Neuronal stem cell (in vitro differentiated cells): ENCODE measurements around the gene SUGCT.
"Not testable (repeated sequence)": the region's sequence is repeated elsewhere in the genome, so short reads cannot be mapped to it uniquely, and the experiment has no call there.

Experiments
- DNase-seq: peaks from one replicate; pipeline ENCODE4 v3.0.0-alpha.2; 2013; ENCODE audit warnings: low spot score
- H2AFZ ChIP-seq: one replicate; pipeline ENCODE4 v1.6.1; 2013; ENCODE audit warnings: mild to moderate bottlenecking, low read length, inconsistent platforms
- H2AK5ac ChIP-seq: 2 replicates; pipeline ENCODE4 v1.6.1; 2013; ENCODE audit warnings: low read depth, mild to moderate bottlenecking, inconsistent platforms, low read length, moderate library complexity, mixed read lengths
- H2BK120ac ChIP-seq: 2 replicates; pipeline ENCODE4 v1.6.1; 2013; ENCODE audit warnings: low read depth, mild to moderate bottlenecking, inconsistent platforms, low read length, moderate library complexity, mixed read lengths
- H2BK12ac ChIP-seq: one replicate; pipeline ENCODE4 v1.6.1; 2013; ENCODE audit warnings: low read length, inconsistent platforms
- H2BK15ac ChIP-seq: 2 replicates; pipeline ENCODE4 v1.6.1; 2013; ENCODE audit warnings: mild to moderate bottlenecking, low read length, inconsistent platforms, mixed read lengths
- H2BK5ac ChIP-seq: one replicate; pipeline ENCODE4 v1.6.1; 2013; ENCODE audit warnings: inconsistent platforms, mild to moderate bottlenecking, low read length, moderate library complexity
- H3K14ac ChIP-seq: one replicate; pipeline ENCODE4 v1.6.1; 2013; ENCODE audit warnings: low read length, inconsistent platforms
- H3K18ac ChIP-seq: 2 replicates; pipeline ENCODE4 v1.6.1; 2013; ENCODE audit warnings: low read length, inconsistent platforms
- H3K23ac ChIP-seq: 2 replicates; pipeline ENCODE4 v1.6.1; 2013; ENCODE audit warnings: low read depth, mild to moderate bottlenecking, mixed read lengths, low read length, inconsistent platforms; ENCODE audit not compliant: poor library complexity
- H3K27ac ChIP-seq: replicated peaks from 3 replicates; pipeline ENCODE4 v1.5.1; 2013; ENCODE audit warnings: low read length, inconsistent platforms
- H3K27me3 ChIP-seq, 3 experiments: 2 replicates each; pipeline ENCODE4 v1.6.1; 2013; ENCODE audit warnings: low read length in 3 of 3, mild to moderate bottlenecking in 2 of 3, inconsistent platforms in 1 of 3, low read depth in 1 of 3, mixed read lengths in 1 of 3, moderate library complexity in 1 of 3; ENCODE audit not compliant: control insufficient read depth in 3 of 3, insufficient read depth in 3 of 3
- H3K36me3 ChIP-seq, 2 donors: replicated peaks in 1 of 2; 2 replicates each; pipeline ENCODE4 v1.6.1; 2013; ENCODE audit warnings: low read length in 2 of 2; ENCODE audit not compliant: control insufficient read depth in 2 of 2, insufficient read depth in 2 of 2
- H3K4ac ChIP-seq: 2 replicates; pipeline ENCODE4 v1.6.1; 2013; ENCODE audit warnings: inconsistent platforms, mild to moderate bottlenecking, low read length, moderate library complexity
- H3K4me1 ChIP-seq, 2 donors: 1 replicate in 1 of 2; 2 replicates in 1 of 2; pipeline ENCODE4 v1.6.1; 2013; ENCODE audit warnings: low read length in 2 of 2, low read depth in 1 of 2; ENCODE audit not compliant: control insufficient read depth in 2 of 2, insufficient read depth in 1 of 2
- H3K4me2 ChIP-seq: one replicate; pipeline ENCODE4 v1.6.1; 2013; ENCODE audit warnings: mild to moderate bottlenecking, low read length, inconsistent platforms; ENCODE audit not compliant: insufficient read depth, poor library complexity, severe bottlenecking
- H3K4me3 ChIP-seq, 2 donors: 2 replicates each; pipeline ENCODE4 v1.5.1; 2013; ENCODE audit warnings: low read length in 2 of 2, mild to moderate bottlenecking in 2 of 2, inconsistent platforms in 1 of 2, moderate library complexity in 1 of 2
- H3K79me1 ChIP-seq: one replicate; pipeline ENCODE4 v1.6.1; 2013; ENCODE audit warnings: low read depth, mild to moderate bottlenecking, inconsistent platforms, low read length, moderate library complexity
- H3K9ac ChIP-seq: one replicate; pipeline ENCODE4 v1.6.1; 2013; ENCODE audit warnings: mild to moderate bottlenecking, low read depth, low read length, inconsistent platforms; ENCODE audit not compliant: poor library complexity
- H3K9me3 ChIP-seq, 2 donors: replicated peaks in 1 of 2; 2 replicates each; pipeline versions ENCODE3 to v1.6.1; 2013; ENCODE audit warnings: low read length in 2 of 2, mild to moderate bottlenecking in 2 of 2, inconsistent platforms in 1 of 2, low read depth in 1 of 2, mixed read lengths in 1 of 2, moderate library complexity in 1 of 2; ENCODE audit not compliant: control insufficient read depth in 2 of 2, insufficient read depth in 1 of 2
- H4K8ac ChIP-seq: one replicate; pipeline ENCODE4 v1.6.1; 2013; ENCODE audit warnings: low read depth, mild to moderate bottlenecking, inconsistent platforms, low read length, moderate library complexity
- H4K91ac ChIP-seq: one replicate; pipeline ENCODE4 v1.6.1; 2013; ENCODE audit warnings: low read length, low read depth, mild to moderate bottlenecking, inconsistent platforms; ENCODE audit not compliant: poor library complexity
- WGBS, 2 donors: extraction: QIAGEN DNeasy Blood & Tissue Kit; methylation state at CpG; one replicate each; pipeline ENCODE4 v1.1.7; 2013; ENCODE audit warnings: missing lambda C conversion rate in 2 of 2, mixed read lengths in 1 of 2; ENCODE audit not compliant: insufficient read length in 2 of 2, insufficient replicate concordance in 1 of 2; ENCODE audit errors: extremely low coverage in 2 of 2; 5-methylcytosine and 5-hydroxymethylcytosine counted together

The SUGCT gene

GRCh38 chr7:40117199-40117598 lies 17.6 kb upstream of the SUGCT start:
- H2BK120ac ChIP-seq, DNase-seq, H3K18ac ChIP-seq, H3K79me1 ChIP-seq, H3K14ac ChIP-seq, H3K23ac ChIP-seq, H3K27me3 ChIP-seq, H2BK12ac ChIP-seq, H2BK15ac ChIP-seq, H2AK5ac ChIP-seq, H4K8ac ChIP-seq, H3K9ac ChIP-seq, H3K4me1 ChIP-seq, H3K4me2 ChIP-seq, H3K4me3 ChIP-seq, H3K27ac ChIP-seq, H4K91ac ChIP-seq, H3K9me3 ChIP-seq, H3K4ac ChIP-seq, H3K36me3 ChIP-seq, H2AFZ ChIP-seq, H2BK5ac ChIP-seq: not testable (repeated sequence)
- WGBS, 2 donors, result no CpG with 5 or more reads among the region's 9 CpGs

- WGBS, 2 donors, result no CpG with 5 or more reads among the region's 7 CpGs
- H3K27me3 ChIP-seq, H3K14ac ChIP-seq: not testable (repeated sequence)
Measured at GRCh38 chr7:40118201-40118600, 16.6 kb upstream of the SUGCT start.

DNA sequence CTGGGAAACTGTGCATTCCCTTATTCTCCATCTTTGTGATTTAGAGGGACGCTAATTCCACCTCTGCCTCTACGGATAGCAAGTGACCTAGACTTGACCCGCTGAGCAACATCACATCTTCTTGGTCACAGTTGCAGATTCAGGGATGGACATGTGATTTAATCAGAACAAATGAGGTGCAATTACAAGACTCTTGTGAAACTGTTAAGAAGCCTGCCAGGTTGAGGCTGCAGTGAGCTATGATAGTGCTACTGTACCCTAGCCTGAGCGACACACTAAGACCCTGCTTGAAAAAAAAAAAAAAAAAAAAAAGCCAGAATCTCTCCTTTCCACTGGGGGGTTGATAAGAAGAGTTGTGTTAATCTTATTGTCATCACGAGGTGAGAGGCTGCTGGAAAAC lies 14.8 kb upstream of the SUGCT start:
- Histone ChIP-seq H3K9ac (no peak overlapping the region), H3K4me3 (no peak overlapping the region), H3K23ac (no peak overlapping the region), H3K36me3 (peaks cover 0 to 10% of the 10 kb centered on the region in 2 donors), H3K4me1 (no peaks in the 10 kb centered on the region), H3K27ac (no peak overlapping the region), H2BK12ac (no peak overlapping the region), H3K4ac (no peak overlapping the region), H2BK5ac (no peak overlapping the region), H3K79me1 (peaks cover 1% of the 10 kb centered on the region), H2BK120ac (no peak overlapping the region), H2BK15ac (no peak overlapping the region), H3K4me2 (no peak overlapping the region), H4K91ac (no peak overlapping the region), H2AK5ac (no peak overlapping the region), H4K8ac (no peak overlapping the region), H3K27me3 (no peaks in the 10 kb centered on the region), H3K9me3 (no peaks in the 10 kb centered on the region), H3K14ac (no peak overlapping the region), H3K18ac (no peak overlapping the region), H2AFZ (no peak overlapping the region)
- DNase-seq, result no peak
- WGBS, 2 donors, result no CpG with 5 or more reads among the region's 5 CpGs

More at GRCh38 chr7:40118201-40118600, 16.6 kb upstream of the SUGCT start:
- not testable (repeated sequence) for H3K79me1 ChIP-seq, H3K9ac ChIP-seq, H2AFZ ChIP-seq, H3K4me2 ChIP-seq, H3K36me3 ChIP-seq, DNase-seq, H2BK5ac ChIP-seq, H3K9me3 ChIP-seq, H2BK15ac ChIP-seq, H3K4me3 ChIP-seq, H2BK12ac ChIP-seq, H3K4me1 ChIP-seq, H3K18ac ChIP-seq, H3K4ac ChIP-seq, H3K23ac ChIP-seq, H2AK5ac ChIP-seq, H2BK120ac ChIP-seq, H3K27ac ChIP-seq, H4K8ac ChIP-seq, H4K91ac ChIP-seq

DNA sequence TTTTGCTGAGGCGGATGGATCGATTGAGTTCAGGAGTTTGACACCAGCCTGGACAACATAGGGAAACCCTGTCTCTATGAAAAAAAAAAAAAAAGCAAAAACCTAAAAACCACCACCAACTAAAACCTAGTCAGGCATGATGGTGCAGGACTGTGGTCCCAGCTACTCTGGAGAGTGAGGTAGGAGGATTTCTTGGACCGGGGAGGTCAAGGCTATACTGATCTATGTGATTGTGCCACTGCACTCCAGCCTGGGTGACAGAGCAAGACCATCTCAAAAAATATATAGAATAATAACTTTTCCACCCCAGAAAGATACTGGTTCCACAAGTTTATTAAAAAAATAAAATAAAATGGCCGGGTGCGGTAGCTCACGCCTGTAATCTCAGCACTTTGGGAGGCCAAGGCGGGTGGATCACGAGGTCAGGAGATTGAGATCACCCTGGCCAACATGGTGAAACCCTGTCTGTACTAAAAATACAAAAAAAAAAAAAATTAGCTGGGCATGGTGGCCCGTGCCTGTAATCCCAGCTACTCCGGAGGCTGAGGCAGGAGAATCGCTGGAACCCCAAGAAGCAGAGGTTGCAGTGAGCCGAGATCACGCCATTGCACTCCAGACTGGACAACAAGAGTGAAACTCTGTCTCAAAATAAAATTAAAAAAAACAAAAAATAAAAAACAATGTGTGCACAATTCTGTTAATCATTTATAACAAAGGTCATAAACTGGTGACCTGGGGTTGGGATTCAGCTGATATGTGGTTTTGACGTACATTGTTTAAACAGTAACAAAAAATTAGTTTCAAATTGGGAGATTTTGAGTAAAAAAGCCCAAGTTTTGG lies 12.5 kb upstream of the SUGCT start:
- WGBS, 2 donors, result no CpG with 5 or more reads among the region's 14 CpGs
- not testable (repeated sequence) for DNase-seq

More for the DNA sequence above, 12.5 kb upstream of the SUGCT start:
- not testable (repeated sequence) for H2BK15ac ChIP-seq, H3K9me3 ChIP-seq, H2AFZ ChIP-seq, H3K4me3 ChIP-seq, H2AK5ac ChIP-seq, H2BK5ac ChIP-seq, H3K4me2 ChIP-seq, H4K91ac ChIP-seq, H3K79me1 ChIP-seq, H4K8ac ChIP-seq, H3K4ac ChIP-seq, H3K4me1 ChIP-seq, H3K18ac ChIP-seq, H2BK12ac ChIP-seq, H3K27ac ChIP-seq, H3K14ac ChIP-seq, H3K27me3 ChIP-seq, H3K23ac ChIP-seq, H3K9ac ChIP-seq, H2BK120ac ChIP-seq
- peaks cover 0 to 19% of the 10 kb centered on the region in 2 donors for H3K36me3 ChIP-seq
